Measurements from ENCODE around the gene PHYHIPL. TPM values are rescaled to one million over a fixed set of nuclear protein-coding genes. Genes with fewer than 3 reads are reported as not detected.
"Not testable (repeated sequence)": the region's sequence is repeated elsewhere in the genome, so short reads cannot be mapped to it uniquely, and the experiment has no call there.

The PHYHIPL gene
- total RNA-seq, 4 donors from 2014 or later, result 0.10 to 0.29 TPM; not detected in 2

- no peak for TF ChIP-seq CTCF (IDR thresholded peaks at IDR 0.05)
- no peak for TF ChIP-seq POLR2A (IDR thresholded peaks at IDR 0.05)
- no peak overlapping the region for H3K4me3 ChIP-seq (ENCODE audit: low read depth, poor library complexity, severe bottlenecking)
- DNase-seq (ENCODE audit: low spot score in 2 of 2), result no peak
- intact Hi-C loops (cut with DNase I; ENCODE audit: low total_unique reads), result loop anchor here (5.0 kb wide), 1 partner anchor 380 kb away; no protein-coding TSS in a partner anchor
Observed at GRCh38 chr10:59237775-59238174, 61.3 kb downstream of the PHYHIPL start.

- intact Hi-C loops (cut with DNase I; ENCODE audit: low total_unique reads), result loop anchor here (5.0 kb wide), 1 partner anchor 378 kb away; no protein-coding TSS in a partner anchor
- not testable (repeated sequence) for H3K4me3 ChIP-seq (ENCODE audit: low read depth, poor library complexity, severe bottlenecking); DNase-seq (ENCODE audit: low spot score in 2 of 2)
- 91 to 93% methylated on average over 2 of the region's 2 CpGs for WGBS, 2 donors
Observed at GRCh38 chr10:59239108-59239507, 62.7 kb downstream of the PHYHIPL start.

GRCh38 chr10:59240582-59241183 lies 64.2 kb downstream of the PHYHIPL start:
- intact Hi-C loops (cut with DNase I; ENCODE audit: low total_unique reads), result no loop called here

GRCh38 chr10:59242057-59242456 lies 65.6 kb downstream of the PHYHIPL start:
- intact Hi-C loops (cut with DNase I; ENCODE audit: low total_unique reads), result no loop called here
- 100% methylated on average over 1 of the region's 1 CpG for WGBS, 2 donors
- TF ChIP-seq POLR2A (IDR thresholded peaks at IDR 0.05), result no peak
- TF ChIP-seq CTCF (IDR thresholded peaks at IDR 0.05), result no peak

More at GRCh38 chr10:59240582-59241183, 64.2 kb downstream of the PHYHIPL start:
- TF ChIP-seq POLR2A (IDR thresholded peaks at IDR 0.05), result no peak
- TF ChIP-seq CTCF (IDR thresholded peaks at IDR 0.05), result peak in 1 of 3 donors; percentile 46
- H3K4me3 ChIP-seq (ENCODE audit: low read depth, poor library complexity, severe bottlenecking), result no peak overlapping the region
- DNase-seq (ENCODE audit: low spot score in 2 of 2), result no peak
- 33 to 48% methylated on average over 2 of the region's 2 CpGs for WGBS, 2 donors

GRCh38 chr10:59242991-59243390 lies 66.5 kb downstream of the PHYHIPL start:
- intact Hi-C loops (cut with DNase I; ENCODE audit: low total_unique reads), result no loop called here
- 90 to 91% methylated on average over 3 of the region's 3 CpGs for WGBS, 2 donors
- TF ChIP-seq CTCF (IDR thresholded peaks at IDR 0.05), result no peak
- no peak for TF ChIP-seq POLR2A (IDR thresholded peaks at IDR 0.05)
- H3K4me3 ChIP-seq (ENCODE audit: low read depth, poor library complexity, severe bottlenecking), result no peak overlapping the region
- no peak for DNase-seq (ENCODE audit: low spot score in 2 of 2)

More at GRCh38 chr10:59242057-59242456, 65.6 kb downstream of the PHYHIPL start:
- no peak overlapping the region for H3K4me3 ChIP-seq (ENCODE audit: low read depth, poor library complexity, severe bottlenecking)
- DNase-seq (ENCODE audit: low spot score in 2 of 2), result no peak

GRCh38 chr10:59243611-59244195 lies 67.3 kb downstream of the PHYHIPL start:
- intact Hi-C loops (cut with DNase I; ENCODE audit: low total_unique reads), result no loop called here
- 77 to 92% methylated on average over 2 of the region's 2 CpGs for WGBS, 2 donors
- TF ChIP-seq CTCF (IDR thresholded peaks at IDR 0.05) (no peak), POLR2A (IDR thresholded peaks at IDR 0.05) (no peak)
- DNase-seq (ENCODE audit: low spot score in 2 of 2), result no peak
- H3K4me3 ChIP-seq (ENCODE audit: low read depth, poor library complexity, severe bottlenecking), result no peak overlapping the region

Data from lower leg skin (tissue), 4 donors.